ENCODE results near the gene RALGAPA2. TPM values are rescaled to one million over a fixed set of nuclear protein-coding genes. Genes with fewer than 3 reads are reported as not detected.

The RALGAPA2 gene
- total RNA-seq, 1 experiment from 2014 or later: 9.8 TPM

- Histone ChIP-seq H3K9me2 (replicated peaks; ENCODE audit: low read length) (no peaks in the 10 kb centered on the region), H3F3A (ENCODE audit: low read length, unreplicated experiment) (no peaks in the 10 kb centered on the region), H3K4me3 (ENCODE audit: low read length) (no peak overlapping the region), H3K4me2 (ENCODE audit: low read length) (no peak overlapping the region), H2AFZ (ENCODE audit: low read length) (no peak overlapping the region), H3K9ac (ENCODE audit: low read length) (no peak overlapping the region), H3K27ac (ENCODE audit: low read length) (no peak overlapping the region), H3K4me1 (ENCODE audit: insufficient read depth, low read length) (no peaks in the 10 kb centered on the region), H3K36me3 (ENCODE audit: low read depth, low read length) (no peaks in the 10 kb centered on the region), H3K79me2 (ENCODE audit: low read length) (no peaks in the 10 kb centered on the region), H4K20me1 (ENCODE audit: low read length) (no peaks in the 10 kb centered on the region), H3K9me3 (ENCODE audit: low read length) (no peaks in the 10 kb centered on the region), H3K27me3 (ENCODE audit: low read length) (no peaks in the 10 kb centered on the region)
- DNase-seq (no peak), ATAC-seq (peak; percentile 67)
- POLR2A ChIA-PET (ENCODE audit: unreplicated experiment): no interaction called here
- no peak for TF ChIP-seq EZH2 (IDR thresholded peaks at IDR 0.05; ENCODE audit: low read length, unreplicated experiment)
- no peak for TF ChIP-seq CTCF (conservative IDR thresholded peaks at IDR 0.05; ENCODE audit: low read depth, low read length)
- TF ChIP-seq EZH2phosphoT487 (IDR thresholded peaks at IDR 0.05; ENCODE audit: borderline replicate concordance, low read length): no peak
- intact Hi-C loops (cut with micrococcal nuclease): no loop called here
- CTCF ChIA-PET: no interaction called here
- BruUV-seq (replicated peaks): no TSS peak
Observed at GRCh38 chr20:20611167-20611566, 101.3 kb downstream of the RALGAPA2 start.

- Histone ChIP-seq H3K27me3 (ENCODE audit: low read length) (no peaks in the 10 kb centered on the region), H3K36me3 (ENCODE audit: low read depth, low read length) (no peaks in the 10 kb centered on the region), H3K9me2 (replicated peaks; ENCODE audit: low read length) (no peaks in the 10 kb centered on the region), H3K9me3 (ENCODE audit: low read length) (no peaks in the 10 kb centered on the region), H3K27ac (ENCODE audit: low read length) (no peak overlapping the region), H4K20me1 (ENCODE audit: low read length) (no peaks in the 10 kb centered on the region), H3K9ac (ENCODE audit: low read length) (no peak overlapping the region), H3K79me2 (ENCODE audit: low read length) (no peaks in the 10 kb centered on the region), H2AFZ (ENCODE audit: low read length) (no peak overlapping the region), H3K4me2 (ENCODE audit: low read length) (no peak overlapping the region), H3K4me3 (ENCODE audit: low read length) (no peak overlapping the region), H3K4me1 (ENCODE audit: insufficient read depth, low read length) (no peaks in the 10 kb centered on the region), H3F3A (ENCODE audit: low read length, unreplicated experiment) (no peaks in the 10 kb centered on the region)
- CTCF ChIA-PET: no interaction called here
- DNase-seq (no peak), ATAC-seq (no peak)
- POLR2A ChIA-PET (ENCODE audit: unreplicated experiment): no interaction called here
- BruUV-seq (replicated peaks): no TSS peak
- intact Hi-C loops (cut with micrococcal nuclease): no loop called here
- no peak for TF ChIP-seq CTCF (conservative IDR thresholded peaks at IDR 0.05; ENCODE audit: low read depth, low read length)
- TF ChIP-seq EZH2 (IDR thresholded peaks at IDR 0.05; ENCODE audit: low read length, unreplicated experiment): no peak
- no peak for TF ChIP-seq EZH2phosphoT487 (IDR thresholded peaks at IDR 0.05; ENCODE audit: borderline replicate concordance, low read length)
Observed at GRCh38 chr20:20609522-20609921, 102.9 kb downstream of the RALGAPA2 start.

- DNase-seq (no peak), ATAC-seq (no peak)
- Histone ChIP-seq H3K27me3 (ENCODE audit: low read length) (no peaks in the 10 kb centered on the region), H3K36me3 (ENCODE audit: low read depth, low read length) (no peaks in the 10 kb centered on the region), H3K4me2 (ENCODE audit: low read length) (no peak overlapping the region), H3K9me2 (replicated peaks; ENCODE audit: low read length) (no peaks in the 10 kb centered on the region), H3K9me3 (ENCODE audit: low read length) (no peaks in the 10 kb centered on the region), H2AFZ (ENCODE audit: low read length) (no peak overlapping the region), H3F3A (ENCODE audit: low read length, unreplicated experiment) (no peaks in the 10 kb centered on the region), H4K20me1 (ENCODE audit: low read length) (no peaks in the 10 kb centered on the region), H3K9ac (ENCODE audit: low read length) (no peak overlapping the region), H3K4me1 (ENCODE audit: insufficient read depth, low read length) (no peaks in the 10 kb centered on the region), H3K4me3 (ENCODE audit: low read length) (no peak overlapping the region), H3K27ac (ENCODE audit: low read length) (no peak overlapping the region), H3K79me2 (ENCODE audit: low read length) (no peaks in the 10 kb centered on the region)
- no TSS peak for BruUV-seq (replicated peaks)
- TF ChIP-seq EZH2phosphoT487 (IDR thresholded peaks at IDR 0.05; ENCODE audit: borderline replicate concordance, low read length): no peak
- TF ChIP-seq CTCF (conservative IDR thresholded peaks at IDR 0.05; ENCODE audit: low read depth, low read length): no peak
- no peak for TF ChIP-seq EZH2 (IDR thresholded peaks at IDR 0.05; ENCODE audit: low read length, unreplicated experiment)
- intact Hi-C loops (cut with micrococcal nuclease): no loop called here
- CTCF ChIA-PET: no interaction called here
- POLR2A ChIA-PET (ENCODE audit: unreplicated experiment): no interaction called here
Observed at GRCh38 chr20:20608641-20609040, 103.8 kb downstream of the RALGAPA2 start.
